ENCODE data around the gene DYNC1H1. TPM values are rescaled to one million over a fixed set of nuclear protein-coding genes. Genes with fewer than 3 reads are reported as not detected.

The DYNC1H1 gene
- total RNA-seq, 4 donors from 2014 or later, result 261 to 376 (median 317) TPM

DNA sequence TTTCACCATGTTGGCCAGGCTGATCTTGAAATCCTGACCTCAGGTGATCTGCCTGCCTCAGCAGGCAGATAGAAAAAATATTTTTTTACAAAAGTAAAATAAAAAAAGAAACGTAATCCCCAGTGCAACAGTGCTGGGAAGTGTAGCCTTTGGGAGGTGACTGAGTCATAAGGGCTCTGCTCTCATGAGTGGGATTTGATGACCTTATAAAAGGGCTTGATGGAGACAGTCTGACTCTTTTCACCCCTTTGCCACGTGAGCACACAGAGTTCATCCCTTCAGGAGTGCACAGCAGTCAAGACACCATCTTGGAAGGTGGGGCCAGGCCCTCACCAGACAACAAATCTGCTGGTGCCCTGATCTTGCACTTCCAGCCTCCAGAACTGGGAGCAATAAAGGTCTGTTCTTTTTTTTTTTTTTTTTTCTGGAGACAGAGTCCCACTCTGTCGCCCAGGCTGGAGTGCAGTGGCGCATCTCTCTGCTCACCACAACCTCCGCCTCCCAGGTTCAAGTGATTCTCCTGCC is 24.7 kb upstream of the DYNC1H1 start:
- intact Hi-C loops (cut with DNase I), result no loop called here
- 63 to 71% methylated on average over 5 of the region's 5 CpGs for WGBS, 2 donors
- TF ChIP-seq CTCF (IDR thresholded peaks at IDR 0.05) (no peak), POLR2A (IDR thresholded peaks at IDR 0.05) (no peak)

DNA sequence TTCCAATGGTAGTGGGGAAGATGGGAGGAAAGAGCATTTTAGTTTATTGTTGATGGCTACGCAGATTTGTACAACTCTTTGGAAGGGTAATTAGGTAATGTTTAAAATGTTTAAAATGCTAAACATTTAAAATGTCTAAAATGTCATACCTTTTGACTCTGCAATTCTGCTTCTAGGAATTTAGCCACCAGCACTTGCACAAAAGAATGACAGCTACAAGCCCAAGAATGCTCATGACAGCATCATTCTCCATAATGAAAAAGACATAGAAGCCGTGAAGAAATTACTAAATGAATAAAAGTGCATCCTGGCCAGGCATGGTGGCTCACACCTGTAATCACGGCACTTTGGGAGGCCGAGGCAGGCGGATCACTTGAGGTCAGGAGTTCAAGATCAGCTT is 19.9 kb upstream of the DYNC1H1 start:
- peaks cover 6 to 19% (median 7%) of the 10 kb centered on the region in 3 donors for H3K4me1 ChIP-seq
- WGBS, 2 donors, result 64 to 76% methylated on average over 5 of the region's 5 CpGs
- H3K4me3 ChIP-seq, result no peak overlapping the region
- no peaks in the 10 kb centered on the region for H3K36me3 ChIP-seq
- no peak overlapping the region for H3K27ac ChIP-seq
- H3K9me3 ChIP-seq, result no peaks in the 10 kb centered on the region
- TF ChIP-seq CTCF (IDR thresholded peaks at IDR 0.05) (no peak), POLR2A (IDR thresholded peaks at IDR 0.05) (no peak)
- H3K27me3 ChIP-seq, result peaks cover 0 to 6% (median 0%) of the 10 kb centered on the region in 4 donors
- intact Hi-C loops (cut with DNase I), result no loop called here
- no peak for DNase-seq

More for the DNA sequence above, 24.7 kb upstream of the DYNC1H1 start:
- no peak for DNase-seq
- peaks cover 0 to 20% (median 0%) of the 10 kb centered on the region in 4 donors for H3K27me3 ChIP-seq
- no peak overlapping the region for H3K27ac ChIP-seq
- H3K4me3 ChIP-seq, result no peak overlapping the region
- no peaks in the 10 kb centered on the region for H3K9me3 ChIP-seq
- H3K4me1 ChIP-seq, result no peaks in the 10 kb centered on the region
- H3K36me3 ChIP-seq, result no peaks in the 10 kb centered on the region

DNA sequence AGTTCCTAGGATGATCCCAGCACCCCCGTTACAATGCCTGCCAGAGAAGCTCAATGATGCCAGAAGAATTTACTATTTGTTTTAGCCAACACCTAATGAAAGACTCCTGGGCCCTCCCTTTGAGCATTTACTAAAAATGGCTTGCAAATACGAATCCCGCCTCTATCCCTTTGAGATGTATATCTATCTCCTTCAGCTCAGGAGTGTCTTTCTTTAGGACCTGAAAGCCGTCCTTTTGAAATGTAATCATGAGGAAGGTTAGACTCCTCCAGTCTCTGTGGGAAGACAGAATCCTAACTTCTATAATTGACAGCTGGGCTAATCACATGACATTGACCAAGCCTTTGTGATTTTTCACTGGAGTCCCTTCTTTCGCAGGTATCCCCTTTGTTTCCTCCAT is 19.2 kb upstream of the DYNC1H1 start:
- Histone ChIP-seq H3K4me1 (peaks cover 10 to 26% (median 10%) of the 10 kb centered on the region in 3 donors), H3K27ac (no peak overlapping the region), H3K4me3 (no peak overlapping the region), H3K9me3 (no peaks in the 10 kb centered on the region), H3K27me3 (peaks cover 0 to 6% (median 0%) of the 10 kb centered on the region in 4 donors), H3K36me3 (no peaks in the 10 kb centered on the region)
- 17 to 18% methylated on average over 5 of the region's 5 CpGs for WGBS, 2 donors
- DNase-seq, result no peak
- intact Hi-C loops (cut with DNase I), result no loop called here
- TF ChIP-seq POLR2A (IDR thresholded peaks at IDR 0.05), result no peak
- no peak for TF ChIP-seq CTCF (IDR thresholded peaks at IDR 0.05)

GRCh38 chr14:101947577-101947903 is 16.8 kb upstream of the DYNC1H1 start:
- TF ChIP-seq POLR2A (IDR thresholded peaks at IDR 0.05) (no peak), CTCF (IDR thresholded peaks at IDR 0.05) (peak in 1 of 6 experiments; percentile 2)
- DNase-seq, result no peak
- Histone ChIP-seq H3K27ac (peak overlapping the region; percentile 95 to 97 (median 96)), H3K27me3 (peaks cover 0 to 2% (median 0%) of the 10 kb centered on the region in 4 donors), H3K4me1 (peaks cover 10 to 31% (median 10%) of the 10 kb centered on the region in 3 donors), H3K4me3 (peak overlapping the region; percentile 60 to 85 (median 79)), H3K36me3 (no peaks in the 10 kb centered on the region), H3K9me3 (no peaks in the 10 kb centered on the region)
- intact Hi-C loops (cut with DNase I), result no loop called here
- 11 to 14% methylated on average over 6 to 7 of the region's 8 CpGs for WGBS, 2 donors

DNA sequence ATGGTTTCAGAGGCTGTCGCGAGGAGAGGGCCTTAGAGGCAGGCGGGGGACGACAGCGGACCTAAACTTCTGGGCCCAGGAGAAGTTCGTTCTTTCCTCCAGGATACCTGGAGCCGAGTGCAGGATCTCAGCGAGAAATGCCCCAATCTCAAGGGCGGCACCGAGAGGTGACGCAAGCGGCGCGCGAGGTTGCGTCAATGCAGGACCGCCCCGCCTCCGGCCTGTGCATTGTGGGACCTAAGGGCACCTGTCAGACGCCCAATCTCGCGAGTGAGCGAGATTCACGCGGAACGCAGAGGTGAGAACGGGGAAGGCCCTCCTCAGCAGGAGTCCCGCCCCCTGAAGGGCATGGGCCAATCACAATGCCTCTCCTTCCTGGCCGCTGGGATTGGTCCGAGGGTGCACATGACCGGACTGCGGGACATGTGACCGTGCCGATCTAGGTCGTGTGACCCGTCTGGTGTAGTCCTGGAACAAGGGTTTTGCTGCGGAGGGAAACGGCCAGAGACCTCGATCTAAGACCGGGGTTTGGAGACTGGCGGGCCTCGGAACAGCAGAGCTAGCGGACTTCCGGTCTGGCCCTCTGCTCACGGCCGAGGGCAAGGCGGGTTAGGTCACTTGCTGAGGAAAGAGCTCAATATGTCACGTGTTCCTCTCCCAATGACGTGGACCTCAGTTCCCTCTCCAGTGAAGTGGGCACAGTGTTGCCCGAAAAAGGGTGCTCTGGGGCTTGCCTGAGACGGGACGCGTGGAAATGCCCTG is 16.3 kb upstream of the DYNC1H1 start:
- intact Hi-C loops (cut with DNase I), result no loop called here
- Histone ChIP-seq H3K4me3 (peak overlapping the region; percentile 60 to 85 (median 79)), H3K4me1 (peaks cover 10 to 31% (median 10%) of the 10 kb centered on the region in 3 donors), H3K27ac (peak overlapping the region; percentile 95 to 97 (median 96)), H3K36me3 (no peaks in the 10 kb centered on the region), H3K9me3 (no peaks in the 10 kb centered on the region), H3K27me3 (no peaks in the 10 kb centered on the region)
- TF ChIP-seq POLR2A (IDR thresholded peaks at IDR 0.05) (peak in 3 of 4 donors; percentile 87 to 93 (median 92)), CTCF (IDR thresholded peaks at IDR 0.05) (no peak)
- WGBS, 2 donors, result 0 to 2% methylated on average over 12 to 13 of the region's 53 CpGs
- DNase-seq, result peak; percentile 99

All from esophagus squamous epithelium (tissue), 5 donors.